HepG2 (cell line): ENCODE data around the gene MCFD2.

ENCODE experiments used
- FOXM1 ChIP-seq: sonication (generic); formaldehyde crosslinking; IDR thresholded peaks from 2 replicates; pipeline ENCODE4 v1.5.0; 2020; ENCODE audit warnings: missing genetic modification reagents
- MAFK ChIP-seq, 2 experiments: IDR thresholded peaks in 1 of 2; conservative IDR thresholded peaks in 1 of 2; 2 replicates each; pipeline ENCODE4 v1.6.1; 2011; ENCODE audit warnings: improper control_type of control experiment in 2 of 2, low read length in 2 of 2
- NFIC ChIP-seq: IDR thresholded peaks from 2 replicates; pipeline ENCODE4 v1.6.1; 2012; ENCODE audit warnings: mild to moderate bottlenecking, low read length, inconsistent platforms
- NR2F6 ChIP-seq, 2 experiments: IDR thresholded peaks; 2 replicates each; pipeline ENCODE4 v1.6.1; 2016; ENCODE audit warnings: antibody characterized with exemption in 1 of 2, mild to moderate bottlenecking in 1 of 2
- USF2 ChIP-seq, 2 experiments: sonication (generic) in 1 of 2; formaldehyde crosslinking in 1 of 2; IDR thresholded peaks; 2 replicates each; pipeline versions ENCODE4 v1.5.1 to v1.6.1; 2011 to 2020; ENCODE audit warnings: borderline replicate concordance in 1 of 2, low read depth in 1 of 2, low read length in 1 of 2, mild to moderate bottlenecking in 1 of 2, missing genetic modification reagents in 1 of 2, moderate library complexity in 1 of 2
- ZBTB33 ChIP-seq: sonication (generic); formaldehyde crosslinking; IDR thresholded peaks from 2 replicates; pipeline ENCODE4 v1.4.0; 2020; ENCODE audit warnings: missing genetic modification reagents
- ZMYM4 ChIP-seq: sonication (generic); formaldehyde crosslinking; IDR thresholded peaks from 2 replicates; pipeline ENCODE4 v1.8.1; 2023; ENCODE audit warnings: mild to moderate bottlenecking, missing genetic modification reagents
- ZNF496 ChIP-seq: sonication (generic); formaldehyde crosslinking; IDR thresholded peaks from 2 replicates; pipeline ENCODE4 v1.8.1; 2023; ENCODE audit warnings: mild to moderate bottlenecking, moderate library complexity, missing genetic modification reagents; ENCODE audit not compliant: insufficient replicate concordance
- TF ChIP-seq, protein P1 (sequence below): sonication (generic); formaldehyde crosslinking; IDR thresholded peaks from 2 replicates; pipeline ENCODE4 v1.5.0; 2020; ENCODE audit warnings: mild to moderate bottlenecking, missing genetic modification reagents, moderate library complexity
- TF ChIP-seq, protein P2 (sequence below): IDR thresholded peaks from 2 replicates; pipeline ENCODE4 v1.6.1; 2012; ENCODE audit warnings: inconsistent platforms

GRCh38 chr2:46899053-46899452 is 16.6 kb downstream of the MCFD2 start:
- no peak for TF ChIP-seq NFIC
- TF ChIP-seq, protein P1, sequence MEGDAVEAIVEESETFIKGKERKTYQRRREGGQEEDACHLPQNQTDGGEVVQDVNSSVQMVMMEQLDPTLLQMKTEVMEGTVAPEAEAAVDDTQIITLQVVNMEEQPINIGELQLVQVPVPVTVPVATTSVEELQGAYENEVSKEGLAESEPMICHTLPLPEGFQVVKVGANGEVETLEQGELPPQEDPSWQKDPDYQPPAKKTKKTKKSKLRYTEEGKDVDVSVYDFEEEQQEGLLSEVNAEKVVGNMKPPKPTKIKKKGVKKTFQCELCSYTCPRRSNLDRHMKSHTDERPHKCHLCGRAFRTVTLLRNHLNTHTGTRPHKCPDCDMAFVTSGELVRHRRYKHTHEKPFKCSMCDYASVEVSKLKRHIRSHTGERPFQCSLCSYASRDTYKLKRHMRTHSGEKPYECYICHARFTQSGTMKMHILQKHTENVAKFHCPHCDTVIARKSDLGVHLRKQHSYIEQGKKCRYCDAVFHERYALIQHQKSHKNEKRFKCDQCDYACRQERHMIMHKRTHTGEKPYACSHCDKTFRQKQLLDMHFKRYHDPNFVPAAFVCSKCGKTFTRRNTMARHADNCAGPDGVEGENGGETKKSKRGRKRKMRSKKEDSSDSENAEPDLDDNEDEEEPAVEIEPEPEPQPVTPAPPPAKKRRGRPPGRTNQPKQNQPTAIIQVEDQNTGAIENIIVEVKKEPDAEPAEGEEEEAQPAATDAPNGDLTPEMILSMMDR (CRISPR knock-in tag): no peak
- TF ChIP-seq NR2F6 (IDR thresholded peaks at IDR 0.05): no peak
- TF ChIP-seq NR2F6 (CRISPR knock-in tag; IDR thresholded peaks at IDR 0.05): no peak
- TF ChIP-seq ZBTB33 (CRISPR knock-in tag): no peak
- no peak for TF ChIP-seq FOXM1 (CRISPR knock-in tag)
- no peak for TF ChIP-seq ZMYM4
- TF ChIP-seq, protein P2, sequence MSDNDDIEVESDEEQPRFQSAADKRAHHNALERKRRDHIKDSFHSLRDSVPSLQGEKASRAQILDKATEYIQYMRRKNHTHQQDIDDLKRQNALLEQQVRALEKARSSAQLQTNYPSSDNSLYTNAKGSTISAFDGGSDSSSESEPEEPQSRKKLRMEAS: no peak
- TF ChIP-seq ZNF496 (CRISPR knock-in tag): no peak
- TF ChIP-seq MAFK (conservative IDR thresholded peaks at IDR 0.05 in 1 of 2, IDR thresholded peaks at IDR 0.05 in 1 of 2; ENCODE audit: low read length in 2 of 2): no peak
- no peak for TF ChIP-seq USF2 (IDR thresholded peaks at IDR 0.05; ENCODE audit: low read depth, low read length)
- no peak for TF ChIP-seq USF2 (CRISPR knock-in tag; IDR thresholded peaks at IDR 0.05; ENCODE audit: borderline replicate concordance)
